GM19452 (cell line): ENCODE data around the gene NCOR2.

Source experiments
- ATAC-seq: cut with Tn5 transposase; IDR thresholded peaks from one replicate; pipeline ENCODE4 v1.9.1; 2021; ENCODE audit not compliant: unreplicated experiment

Gene NCOR2

DNA sequence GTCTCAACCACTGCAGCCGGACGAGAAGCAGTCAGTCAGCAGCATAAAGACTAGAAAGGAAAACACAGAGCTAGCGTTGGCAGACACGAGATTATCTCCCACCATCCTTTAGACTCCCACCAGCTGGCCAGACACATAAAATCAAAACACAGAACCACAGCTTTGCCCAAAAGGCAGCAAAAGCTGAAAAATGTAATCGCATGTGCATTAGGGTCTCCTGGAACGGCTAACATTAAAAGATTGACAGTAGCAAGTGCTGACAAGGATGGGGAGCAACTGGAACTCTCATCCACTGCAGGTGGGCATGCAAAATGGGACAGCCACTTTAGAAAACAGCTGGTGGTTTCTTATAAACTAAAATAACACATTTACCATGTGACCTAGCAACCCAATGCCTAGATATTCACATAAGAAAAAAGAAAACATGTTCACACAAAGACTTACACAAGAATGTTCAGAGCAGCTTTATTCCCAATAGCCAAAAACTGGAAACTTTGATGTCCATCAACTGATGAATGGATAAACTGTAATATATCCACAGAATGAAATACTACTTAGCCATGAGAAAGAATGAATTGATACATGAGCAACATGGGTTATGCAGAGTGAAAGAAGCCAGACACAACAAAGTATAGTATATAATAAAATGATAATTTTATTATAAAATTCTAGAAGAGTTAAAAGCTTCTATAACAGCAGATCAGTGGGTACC is 37.7 kb downstream of the NCOR2 start:
- ATAC-seq = no peak

DNA sequence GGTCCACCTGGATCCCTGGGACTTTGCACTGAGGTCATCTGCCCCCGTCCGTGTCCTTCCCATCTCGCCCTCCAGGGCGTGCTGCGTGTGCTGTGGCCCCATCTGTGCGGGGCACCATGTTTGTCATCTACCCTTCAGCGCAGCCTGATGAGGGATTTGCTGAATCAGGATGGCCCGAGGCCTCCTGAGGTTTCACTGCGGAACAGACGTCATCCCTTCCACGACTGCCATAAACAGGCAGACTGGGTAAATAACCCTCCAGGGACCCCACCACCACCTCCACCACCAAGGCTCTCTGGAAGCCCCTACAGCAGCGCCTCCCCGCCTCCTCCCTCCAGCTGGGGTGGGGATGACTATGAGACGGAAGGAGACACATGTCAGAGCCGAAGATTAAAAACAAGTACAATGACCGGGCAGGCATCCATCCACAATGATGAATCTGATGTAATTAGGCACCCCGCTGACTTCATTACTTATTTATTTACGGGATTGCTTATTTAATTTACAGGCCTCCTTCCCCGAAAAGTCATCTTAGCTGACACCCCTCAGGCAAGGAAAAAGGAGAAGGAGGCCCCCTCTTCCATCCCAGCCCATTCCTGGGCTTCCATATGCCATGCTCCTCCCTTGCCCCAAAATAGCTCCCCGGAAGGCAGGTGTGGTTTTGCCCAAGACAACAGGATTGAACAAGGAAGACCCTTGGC is 39.4 kb downstream of the NCOR2 start:
- no peak for ATAC-seq

DNA sequence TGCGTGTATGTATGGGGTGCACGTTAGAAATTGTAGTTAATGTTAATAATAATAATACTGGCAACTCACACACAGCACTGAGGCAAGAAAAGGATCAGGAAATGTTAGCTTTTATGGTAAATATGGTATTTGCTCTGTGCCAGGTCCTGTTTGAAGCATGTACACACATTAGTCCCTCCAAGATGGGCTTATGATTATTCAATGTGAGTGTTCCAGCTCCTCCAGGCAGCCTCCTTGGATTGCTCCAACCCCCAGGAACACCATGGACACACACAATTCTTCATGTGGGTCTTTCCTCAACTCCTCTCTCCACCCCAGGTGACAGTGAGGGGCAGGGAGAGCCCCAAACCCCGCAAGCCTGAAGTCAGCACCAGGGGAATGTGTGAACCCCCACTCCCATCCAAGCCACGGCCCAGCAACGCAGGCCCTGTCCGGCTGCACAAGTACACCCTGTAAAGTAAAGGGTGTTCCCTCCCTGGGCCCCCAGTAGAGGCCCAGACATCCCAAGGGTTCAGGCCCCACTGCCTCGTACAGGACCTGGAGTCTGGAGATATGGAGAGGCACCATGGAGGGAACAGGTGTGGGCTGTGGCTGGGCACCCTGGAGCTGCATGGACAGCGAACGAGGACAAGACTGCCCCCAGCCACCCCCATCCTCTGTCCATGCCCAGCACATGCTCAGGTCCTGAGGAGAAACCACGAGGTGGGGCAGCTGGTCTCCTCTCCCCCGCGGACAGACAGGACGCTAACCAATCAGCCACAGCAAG is 41.3 kb downstream of the NCOR2 start:
- ATAC-seq = no peak

DNA sequence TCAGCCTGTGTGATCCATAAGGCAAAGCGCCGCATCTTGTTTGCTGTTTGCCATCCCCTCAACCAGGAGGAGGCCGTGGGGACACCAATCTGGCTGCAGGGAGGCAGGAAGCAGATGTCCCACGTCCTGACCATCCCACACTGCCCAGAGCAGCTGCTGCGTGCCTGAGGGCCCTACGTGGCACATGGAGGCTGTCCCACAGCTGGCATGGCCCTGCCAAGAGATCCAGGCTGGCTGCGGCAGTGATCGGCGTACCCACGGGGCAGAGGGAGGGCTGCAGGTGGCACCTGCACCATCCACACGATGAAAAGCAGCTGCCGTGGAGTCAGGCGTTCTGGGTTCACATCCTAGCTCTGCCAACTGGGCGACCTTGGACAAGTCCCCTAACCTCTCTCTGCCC is 42.0 kb downstream of the NCOR2 start:
- ATAC-seq = no peak

DNA sequence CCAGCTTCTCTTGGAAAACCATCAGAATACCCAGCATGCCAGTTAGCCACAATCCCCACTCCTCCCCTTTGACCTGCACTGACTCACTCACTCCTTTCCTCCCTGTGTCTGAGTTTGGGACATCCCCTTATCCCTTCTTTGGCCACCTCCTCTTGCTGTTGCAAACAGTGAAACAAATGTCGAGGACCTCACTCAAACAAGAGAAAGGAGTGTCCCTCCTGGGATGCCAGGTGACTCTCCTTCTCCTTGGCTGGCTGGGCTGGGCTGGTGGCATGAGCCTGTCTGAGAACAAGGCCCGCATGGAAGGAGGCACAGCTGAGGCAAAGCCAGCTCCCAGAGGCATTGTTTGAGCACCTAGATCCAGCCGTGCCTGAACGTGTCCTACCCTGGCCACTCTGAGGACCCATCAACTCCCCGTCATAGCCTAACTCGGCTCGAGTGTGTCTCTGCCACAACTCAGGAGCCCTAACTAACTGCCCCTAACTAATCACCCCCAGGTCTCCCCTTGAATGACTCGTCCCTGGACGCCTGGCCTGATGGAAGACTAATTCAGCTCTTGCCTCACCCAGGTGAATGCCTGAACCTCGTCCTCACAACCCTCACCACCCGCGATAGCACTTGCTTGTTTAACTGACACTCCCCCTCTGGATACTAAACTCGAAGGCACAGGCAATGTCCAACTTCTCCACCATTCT is 43.0 kb downstream of the NCOR2 start:
- no peak for ATAC-seq

DNA sequence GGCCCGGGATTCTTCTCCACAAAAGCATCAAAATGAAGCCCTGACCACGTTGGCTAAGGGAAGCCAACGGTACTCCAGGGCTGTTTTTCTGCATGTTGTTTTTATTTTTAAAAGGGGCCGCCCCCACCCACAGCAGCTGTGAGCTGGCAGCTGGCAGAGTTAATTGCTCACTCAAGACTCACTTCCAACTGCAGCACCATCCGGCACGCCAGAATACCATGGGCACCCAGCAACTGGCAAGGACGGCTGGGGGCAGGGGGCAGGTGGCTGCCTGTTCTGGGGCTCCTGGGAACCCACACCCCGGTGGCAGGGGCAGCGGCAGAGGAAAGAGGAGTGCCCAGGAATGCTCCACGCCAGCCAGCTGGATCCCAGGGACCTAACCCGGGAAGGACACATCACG is 44.3 kb downstream of the NCOR2 start:
- no peak for ATAC-seq

DNA sequence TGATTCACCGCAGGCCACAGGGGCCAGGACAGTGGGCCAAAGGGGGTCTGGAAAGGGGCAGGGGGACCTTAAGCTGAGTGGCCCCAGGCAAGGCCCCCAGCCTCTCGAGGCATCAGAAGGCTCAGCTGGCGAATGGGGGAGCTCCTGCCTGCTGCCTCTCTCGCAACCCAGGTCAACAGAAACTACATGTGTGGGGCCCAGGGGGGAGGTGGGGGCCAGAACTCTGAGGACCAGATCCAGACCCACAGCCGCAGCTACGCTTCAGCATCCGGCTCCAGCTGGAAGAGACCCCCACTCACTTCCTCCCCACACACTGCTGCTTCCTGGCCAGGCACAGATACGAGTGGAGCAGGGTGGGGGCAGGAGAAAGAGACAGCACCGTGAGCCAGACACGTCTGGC is 46.5 kb downstream of the NCOR2 start:
- no peak for ATAC-seq

DNA sequence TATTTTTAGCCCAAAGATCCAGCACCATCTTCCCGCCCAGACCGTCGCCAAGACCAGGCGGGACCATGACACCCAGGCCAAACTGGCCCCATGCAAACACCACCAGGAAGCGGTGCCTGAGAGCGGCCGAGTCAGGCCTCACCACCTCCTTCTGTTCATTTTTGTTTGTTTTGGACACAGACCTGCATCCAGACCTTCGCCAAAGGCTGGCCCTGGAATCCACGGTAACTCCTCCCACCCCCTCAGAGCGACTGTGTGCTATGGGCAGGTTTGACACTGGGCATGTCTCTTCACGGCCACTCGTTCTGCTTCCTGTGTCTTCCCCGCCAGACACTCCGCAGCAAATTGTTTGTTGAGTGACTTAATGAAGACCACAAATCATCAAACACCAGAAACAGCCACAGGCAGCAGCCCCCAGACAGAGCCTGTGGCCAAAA is 47.1 kb downstream of the NCOR2 start:
- ATAC-seq = no peak

DNA sequence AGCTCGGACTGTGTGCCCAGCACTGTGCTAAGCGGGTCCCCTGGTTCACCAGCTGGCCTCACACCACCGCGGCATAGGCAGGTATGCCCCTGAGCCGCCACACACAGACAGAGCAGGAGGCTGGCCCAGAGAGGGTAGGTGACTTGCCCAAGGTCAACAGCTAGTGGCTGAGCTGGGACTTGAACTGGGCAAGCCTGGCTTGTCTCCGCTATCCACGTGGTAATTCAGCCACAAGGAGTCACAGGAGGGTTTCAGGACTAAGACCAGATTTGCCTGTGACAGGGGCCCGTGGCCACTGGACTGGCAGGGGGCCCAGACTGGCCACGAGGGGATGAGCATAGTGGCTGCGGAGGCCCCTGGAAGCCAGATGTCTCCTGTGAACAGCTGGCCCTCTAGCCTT is 47.7 kb downstream of the NCOR2 start:
- no peak for ATAC-seq

DNA sequence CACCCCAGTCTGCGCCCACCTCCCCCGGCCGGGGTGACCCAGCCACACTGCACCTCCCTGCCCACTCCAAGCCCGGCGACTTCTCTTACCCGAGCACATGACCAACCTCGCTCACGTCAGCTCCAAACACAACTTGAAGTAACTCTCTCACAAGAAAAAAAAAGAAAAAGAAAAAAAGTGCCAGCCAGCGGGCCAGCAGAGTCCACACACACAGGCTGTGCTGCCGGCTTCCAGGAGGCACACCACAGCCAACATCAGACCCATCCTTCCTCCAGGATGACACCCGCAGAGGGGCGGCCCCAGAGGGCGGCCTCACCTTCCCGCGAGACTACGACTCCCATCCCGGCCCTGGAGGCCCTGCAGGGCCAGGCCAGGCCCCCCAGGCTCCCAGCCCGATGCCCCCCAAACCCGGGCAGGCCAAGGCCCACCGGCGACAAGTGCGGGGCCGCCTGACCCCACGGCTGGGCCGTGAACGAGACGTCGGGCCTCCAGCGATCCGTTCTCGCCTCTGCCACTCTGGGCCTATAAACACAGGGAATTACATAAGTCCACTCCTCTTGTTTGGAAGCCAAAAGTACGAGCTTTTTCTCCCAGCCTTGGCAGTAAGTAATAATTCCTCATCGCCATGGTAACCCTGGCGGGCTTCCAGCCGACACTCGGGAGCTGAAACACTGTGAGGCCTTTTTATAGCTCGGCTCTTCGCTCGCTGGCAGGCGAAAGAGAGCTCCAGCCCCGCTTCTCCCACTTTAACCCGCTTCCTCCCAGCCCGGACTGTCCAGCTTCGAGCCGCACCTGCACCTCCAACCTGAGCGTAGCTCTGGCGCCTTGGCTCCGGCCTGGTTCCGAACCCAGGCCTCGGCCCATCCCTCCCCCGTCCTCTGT is 49.1 kb downstream of the NCOR2 start:
- ATAC-seq = no peak
